Neural progenitor cell (in vitro differentiated cells): Measurements from ENCODE around the gene WDR70.

Source experiments
- CTCF ChIP-seq: fragments of 200-600 bp; sonication (generic); IDR thresholded peaks from 2 replicates; pipeline ENCODE4 v1.5.1; 2017; ENCODE audit warnings: antibody characterized with exemption, mild to moderate bottlenecking
- EZH2phosphoT487 ChIP-seq: fragments of 200-600 bp; sonication (generic); IDR thresholded peaks from 2 replicates; pipeline ENCODE4 v1.6.1; 2017; ENCODE audit warnings: antibody characterized with exemption

GRCh38 chr5:37640088-37640487 lies 261.0 kb downstream of the WDR70 start:
- TF ChIP-seq CTCF (no peak), EZH2phosphoT487 (no peak)
